Measurements from ENCODE around the gene ADAMTS18.

DNA sequence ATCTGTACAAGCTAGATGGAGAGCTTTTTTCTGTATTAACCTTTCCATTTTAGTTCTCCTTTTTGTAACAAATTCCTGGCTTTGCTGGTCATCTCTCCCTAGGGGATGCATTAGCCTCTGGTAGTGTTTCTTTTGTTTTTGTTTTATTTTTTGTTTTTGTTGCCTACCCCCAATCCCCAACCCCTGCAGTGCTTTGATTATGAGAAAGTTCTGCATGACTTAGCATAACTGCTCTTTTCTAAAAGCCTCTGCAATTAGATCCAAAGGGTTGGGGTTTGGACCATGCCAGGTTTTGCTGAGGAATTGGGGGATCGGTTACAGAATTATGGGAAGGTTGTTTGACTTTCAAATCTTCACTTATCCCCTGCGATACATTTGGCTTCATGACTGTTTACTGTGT is 98.2 kb downstream of the ADAMTS18 start:
- TF ChIP-seq, protein P1, sequence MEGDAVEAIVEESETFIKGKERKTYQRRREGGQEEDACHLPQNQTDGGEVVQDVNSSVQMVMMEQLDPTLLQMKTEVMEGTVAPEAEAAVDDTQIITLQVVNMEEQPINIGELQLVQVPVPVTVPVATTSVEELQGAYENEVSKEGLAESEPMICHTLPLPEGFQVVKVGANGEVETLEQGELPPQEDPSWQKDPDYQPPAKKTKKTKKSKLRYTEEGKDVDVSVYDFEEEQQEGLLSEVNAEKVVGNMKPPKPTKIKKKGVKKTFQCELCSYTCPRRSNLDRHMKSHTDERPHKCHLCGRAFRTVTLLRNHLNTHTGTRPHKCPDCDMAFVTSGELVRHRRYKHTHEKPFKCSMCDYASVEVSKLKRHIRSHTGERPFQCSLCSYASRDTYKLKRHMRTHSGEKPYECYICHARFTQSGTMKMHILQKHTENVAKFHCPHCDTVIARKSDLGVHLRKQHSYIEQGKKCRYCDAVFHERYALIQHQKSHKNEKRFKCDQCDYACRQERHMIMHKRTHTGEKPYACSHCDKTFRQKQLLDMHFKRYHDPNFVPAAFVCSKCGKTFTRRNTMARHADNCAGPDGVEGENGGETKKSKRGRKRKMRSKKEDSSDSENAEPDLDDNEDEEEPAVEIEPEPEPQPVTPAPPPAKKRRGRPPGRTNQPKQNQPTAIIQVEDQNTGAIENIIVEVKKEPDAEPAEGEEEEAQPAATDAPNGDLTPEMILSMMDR (IDR thresholded peaks at IDR 0.05; ENCODE audit: poor library complexity) = no peak
- TF ChIP-seq EZH2 (IDR thresholded peaks at IDR 0.05; ENCODE audit: borderline replicate concordance) = no peak
- TF ChIP-seq EZH2phosphoT487 (IDR thresholded peaks at IDR 0.05; ENCODE audit: low read depth, severe bottlenecking, unreplicated experiment) = no peak

Data from hepatocyte (in vitro differentiated cells).